OCI-M2 (cell line): ENCODE results near the gene SPTBN1.

Experiments
- DNase-seq: peaks from one replicate; lab custom pipeline; 2025; ENCODE audit not compliant: unreplicated experiment; lab: John Stamatoyannopoulos, UW

Gene SPTBN1

GRCh38 chr2:54588244-54588899, 132.2 kb downstream of the SPTBN1 start:
- no peak for DNase-seq

GRCh38 chr2:54589038-54589339, 132.9 kb downstream of the SPTBN1 start:
- no peak for DNase-seq

GRCh38 chr2:54589340-54590215, 133.5 kb downstream of the SPTBN1 start:
- peak; percentile 6 for DNase-seq

GRCh38 chr2:54590216-54591120, 134.3 kb downstream of the SPTBN1 start:
- no peak for DNase-seq

- DNase-seq = no peak
Observed at GRCh38 chr2:54591551-54591950, 135.4 kb downstream of the SPTBN1 start.

- DNase-seq = no peak
Observed at GRCh38 chr2:54593249-54593648, 137.1 kb downstream of the SPTBN1 start.

- no peak for DNase-seq
Observed at GRCh38 chr2:54594048-54594447, 137.9 kb downstream of the SPTBN1 start.

GRCh38 chr2:54595161-54595803, 139.2 kb downstream of the SPTBN1 start:
- DNase-seq = no peak

GRCh38 chr2:54595999-54596902, 140.1 kb downstream of the SPTBN1 start:
- no peak for DNase-seq

GRCh38 chr2:54597153-54597848, 141.2 kb downstream of the SPTBN1 start:
- DNase-seq = no peak

- DNase-seq = no peak
Observed at GRCh38 chr2:54598347-54599325, 142.5 kb downstream of the SPTBN1 start.

- DNase-seq = no peak
Observed at GRCh38 chr2:54599326-54599710, 143.2 kb downstream of the SPTBN1 start.

- DNase-seq = no peak
Observed at GRCh38 chr2:54599914-54600313, 143.8 kb downstream of the SPTBN1 start.

GRCh38 chr2:54601339-54601738, 145.2 kb downstream of the SPTBN1 start:
- no peak for DNase-seq

- no peak for DNase-seq
Observed at GRCh38 chr2:54602736-54603322, 146.7 kb downstream of the SPTBN1 start.

GRCh38 chr2:54603357-54603756, 147.2 kb downstream of the SPTBN1 start:
- DNase-seq = no peak

GRCh38 chr2:54603796-54604195, 147.7 kb downstream of the SPTBN1 start:
- no peak for DNase-seq

- no peak for DNase-seq
Observed at GRCh38 chr2:54604871-54605270, 148.7 kb downstream of the SPTBN1 start.
